ENCODE data around the gene DCUN1D2.

The DCUN1D2 gene

GRCh38 chr13:113423520-113424163 is 66.9 kb downstream of the DCUN1D2 start:
- no peak for DNase-seq (ENCODE audit: low read depth in 2 of 2)

- no peak for DNase-seq (ENCODE audit: low read depth in 2 of 2)
These were observed 67.5 kb downstream of the DCUN1D2 start for GRCh38 chr13:113422807-113423519.

- DNase-seq (ENCODE audit: low read depth in 2 of 2): no peak
These were observed 68.7 kb downstream of the DCUN1D2 start for GRCh38 chr13:113421673-113422270.

GRCh38 chr13:113420833-113421600 is 69.5 kb downstream of the DCUN1D2 start:
- DNase-seq (ENCODE audit: low read depth in 2 of 2): no peak

GRCh38 chr13:113420232-113420631 is 70.3 kb downstream of the DCUN1D2 start:
- DNase-seq (ENCODE audit: low read depth in 2 of 2): no peak

GRCh38 chr13:113419531-113420193 is 70.8 kb downstream of the DCUN1D2 start:
- DNase-seq (ENCODE audit: low read depth in 2 of 2): no peak

- DNase-seq (ENCODE audit: low read depth in 2 of 2): no peak
These were observed 71.8 kb downstream of the DCUN1D2 start for GRCh38 chr13:113418722-113419049.

- DNase-seq (ENCODE audit: low read depth in 2 of 2): no peak
These were observed 72.4 kb downstream of the DCUN1D2 start for GRCh38 chr13:113417836-113418721.

- no peak for DNase-seq (ENCODE audit: low read depth in 2 of 2)
These were observed 73.3 kb downstream of the DCUN1D2 start for GRCh38 chr13:113417008-113417751.

- no peak for DNase-seq (ENCODE audit: low read depth in 2 of 2)
These were observed 74.7 kb downstream of the DCUN1D2 start for GRCh38 chr13:113415825-113416224.

GRCh38 chr13:113415032-113415431 is 75.5 kb downstream of the DCUN1D2 start:
- DNase-seq (ENCODE audit: low read depth in 2 of 2): no peak

GRCh38 chr13:113414335-113414734 is 76.2 kb downstream of the DCUN1D2 start:
- no peak for DNase-seq (ENCODE audit: low read depth in 2 of 2)

- DNase-seq (ENCODE audit: low read depth in 2 of 2): no peak
These were observed 76.6 kb downstream of the DCUN1D2 start for GRCh38 chr13:113413898-113414282.

GRCh38 chr13:113413178-113413897 is 77.2 kb downstream of the DCUN1D2 start:
- DNase-seq (ENCODE audit: low read depth in 2 of 2): no peak

- no peak for DNase-seq (ENCODE audit: low read depth in 2 of 2)
These were observed 78.1 kb downstream of the DCUN1D2 start for GRCh38 chr13:113412440-113412839.

- DNase-seq (ENCODE audit: low read depth in 2 of 2): no peak
These were observed 79.1 kb downstream of the DCUN1D2 start for GRCh38 chr13:113411216-113412023.

- DNase-seq (ENCODE audit: low read depth in 2 of 2): no peak
These were observed 79.9 kb downstream of the DCUN1D2 start for GRCh38 chr13:113410472-113411201.

GRCh38 chr13:113408562-113408961 is 81.9 kb downstream of the DCUN1D2 start:
- DNase-seq (ENCODE audit: low read depth in 2 of 2): no peak
